Frontal cortex (tissue), 4 donors: ENCODE measurements around the gene GAGE12D. TPM values are rescaled to one million over a fixed set of nuclear protein-coding genes. Genes with fewer than 3 reads are reported as not detected.
"Not testable (repeated sequence)": the region's sequence is repeated elsewhere in the genome, so short reads cannot be mapped to it uniquely, and the experiment has no call there.

Experiments used
- DNase-seq, 2 donors: peaks; one replicate each; pipeline ENCODE4 v3.0.0; 2012; ENCODE audit warnings: low spot score in 2 of 2
- FAIRE-seq: peaks from 2 replicates; lab custom pipeline; 2012; peaks lifted over from hg19 to GRCh38; lab: Jason Lieb, UNC
- small RNA-seq: library from RNA; depleted of rRNA; stranded (forward); fragments of <200 nt; gene quantifications from one replicate; pipeline ENCODE3, GENCODE V24; 2014
- total RNA-seq: library from RNA; depleted of rRNA; stranded (reverse); fragments of >200 nt; gene quantifications from one replicate; pipeline ENCODE4 v1.2.3, GENCODE V29; 2014
- donor health status: control.
- donor health status: control.
- donor health status: control.

Gene GAGE12D
- total RNA-seq: not detected

- FAIRE-seq, DNase-seq: not testable (repeated sequence)
Measured at GRCh38 chrX:49541433-49541832, at the start of gene GAGE12D. Gene GAGE12D (plus strand): TSS chrX:49541733. CDS start chrX:49542888, 1,155 bp downstream.

GRCh38 chrX:49531877-49532276 is 9.7 kb upstream of the GAGE12D start, which contains the start of gene GAGE12C:
Gene GAGE12C (plus strand): TSS chrX:49532177. CDS start chrX:49533332, 1,155 bp downstream.
- not testable (repeated sequence) for DNase-seq, FAIRE-seq

- DNase-seq, FAIRE-seq: not testable (repeated sequence)
Measured at GRCh38 chrX:49550989-49551388, 9.5 kb downstream of the GAGE12D start, which contains the start of gene GAGE12E. Gene GAGE12E (plus strand): TSS chrX:49551289. CDS start chrX:49552444, 1,155 bp downstream.

- FAIRE-seq, DNase-seq: not testable (repeated sequence)
Measured at GRCh38 chrX:49560542-49560941, 19.0 kb downstream of the GAGE12D start, which contains the start of gene GAGE12F. Gene GAGE12F (plus strand): TSS chrX:49560842. CDS start chrX:49561997, 1,155 bp downstream.

- DNase-seq, FAIRE-seq: not testable (repeated sequence)
Measured at GRCh38 chrX:49568728-49569127, 27.2 kb downstream of the GAGE12D start.

GRCh38 chrX:49569152-49569551 is 27.6 kb downstream of the GAGE12D start:
- FAIRE-seq, DNase-seq: not testable (repeated sequence)

- FAIRE-seq, DNase-seq: not testable (repeated sequence)
Measured at GRCh38 chrX:49570100-49570499, 28.6 kb downstream of the GAGE12D start, which contains the start of gene GAGE12G. Gene GAGE12G (plus strand): TSS chrX:49570400. CDS start chrX:49571555, 1,155 bp downstream.

GRCh38 chrX:49579649-49580048 is 38.1 kb downstream of the GAGE12D start, which contains the start of gene GAGE12H:
Gene GAGE12H (plus strand): TSS chrX:49579949. CDS start chrX:49581104, 1,155 bp downstream.
- not testable (repeated sequence) for FAIRE-seq, DNase-seq

- not testable (repeated sequence) for DNase-seq, FAIRE-seq
Measured at GRCh38 chrX:49589196-49589595, 47.7 kb downstream of the GAGE12D start, which contains the start of gene GAGE2A. Gene GAGE2A (plus strand): TSS chrX:49589496. CDS start chrX:49590651, 1,155 bp downstream.

GRCh38 chrX:49589769-49590478 is 48.4 kb downstream of the GAGE12D start:
- FAIRE-seq, DNase-seq: not testable (repeated sequence)

GRCh38 chrX:49590488-49590887 is 49.0 kb downstream of the GAGE12D start:
- not testable (repeated sequence) for FAIRE-seq, DNase-seq

Small RNA genes lying within 50 kb of the gene (small RNA-seq; reads per million reads assigned to genes)
- not detected for gene GAGE12B

Other genes with a start within 250 kb of the GAGE12D start
- not detected for gene GAGE10, start 238.1 kb upstream of the GAGE12D start, total RNA-seq
- gene GAGE12J, start 219.7 kb upstream of the GAGE12D start, total RNA-seq: not detected
- not detected for gene GAGE13, start 210.2 kb upstream of the GAGE12D start, total RNA-seq
- gene GAGE12C, start 9.6 kb upstream of the GAGE12D start, total RNA-seq: not detected
- gene GAGE12E, start 9.6 kb downstream of the GAGE12D start, total RNA-seq: not detected
- not detected for gene GAGE12F, start 19.1 kb downstream of the GAGE12D start, total RNA-seq
- gene GAGE12G, start 28.7 kb downstream of the GAGE12D start, total RNA-seq: not detected
- gene GAGE12H, start 38.2 kb downstream of the GAGE12D start, total RNA-seq: not detected
- not detected for gene GAGE2A, start 47.8 kb downstream of the GAGE12D start, total RNA-seq
- not detected for gene GAGE1, start 57.3 kb downstream of the GAGE12D start, total RNA-seq
- gene PAGE1, start 154.3 kb downstream of the GAGE12D start, total RNA-seq: 0.41 TPM